ENCODE data around the gene MIS18BP1. TPM values are rescaled to one million over a fixed set of nuclear protein-coding genes. Genes with fewer than 3 reads are reported as not detected.
"Not testable (repeated sequence)": the region's sequence is repeated elsewhere in the genome, so short reads cannot be mapped to it uniquely, and the experiment has no call there.

The MIS18BP1 gene
- total RNA-seq, result 10 to 100 TPM; 25.2 to 28.2 TPM
- 28.7 TPM for polyA plus RNA-seq

DNA sequence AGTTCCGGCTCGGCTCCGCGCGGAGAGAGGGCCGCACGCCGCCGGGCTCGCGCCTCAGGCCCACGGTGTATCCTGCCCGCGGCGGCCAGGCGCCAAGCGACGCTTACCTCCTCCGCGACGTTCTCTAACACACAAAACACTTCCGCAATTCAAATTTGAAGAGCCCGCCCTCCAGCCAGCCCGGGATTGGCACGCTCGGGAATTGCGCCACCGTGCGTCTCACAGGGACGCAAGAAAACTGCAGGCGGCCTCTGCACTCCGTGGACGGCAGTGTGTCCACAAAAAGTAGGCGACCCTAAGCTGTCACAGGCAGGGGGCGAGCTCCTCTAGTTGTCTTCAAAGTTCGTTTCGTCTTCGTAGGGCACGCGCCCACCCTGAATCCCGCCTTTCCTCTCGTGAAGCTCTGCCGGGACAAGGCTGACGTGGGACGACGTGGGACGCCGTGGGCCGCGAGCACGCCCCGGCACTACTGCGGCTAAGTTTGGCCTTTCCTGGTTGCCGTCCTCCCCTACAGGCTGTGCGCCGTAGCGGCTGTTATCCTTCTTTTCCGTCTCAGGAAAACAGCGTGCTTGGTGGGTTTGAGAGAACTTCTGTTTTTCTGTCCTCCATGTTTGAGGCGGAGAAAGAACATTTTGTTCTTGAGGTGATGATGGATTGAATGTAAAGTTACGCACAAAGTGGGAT lies at the start of gene MIS18BP1:
TSS of gene MIS18BP1 (minus strand) at position 133 of the 684 bp plus-strand sequence. CDS start 5,916 bp downstream, outside the sequence.
- H3K4me1 ChIP-seq (ENCODE audit: insufficient read depth, low read length), result peaks cover 28% of the 10 kb centered on the region
- Mint-ChIP-seq H3K9me3 (peaks cover 8 to 20% (median 11%) of the 10 kb centered on the region in 5 donors), H3K27me3 (no peaks in the 10 kb centered on the region), H3K4me1 (peaks cover 23 to 28% (median 27%) of the 10 kb centered on the region in 3 donors), H3K36me3 (peaks cover 0 to 8% (median 4%) of the 10 kb centered on the region in 3 donors), H3K27ac (peak within 1 kb of the TSS; percentile 90 to 99 (median 96)), H3K4me3 (peak within 1 kb of the TSS; percentile 91 to 98 (median 95))
- H3K36me3 ChIP-seq (ENCODE audit: insufficient read depth, low read length), result no peaks in the 10 kb centered on the region
- DNase-seq, result peak; percentile 90 to 95 (median 94)
- H3K27ac ChIP-seq (ENCODE audit: low read depth, low read length), result peak within 1 kb of the TSS; percentile 81
- H3K9me3 ChIP-seq (ENCODE audit: low read length), result peaks cover 8% of the 10 kb centered on the region
- H3K27me3 ChIP-seq (ENCODE audit: insufficient read depth, low read length, poor library complexity, severe bottlenecking), result no peaks in the 10 kb centered on the region
- CTCF ChIA-PET, result interaction anchor here (0.6 to 2.8 kb wide), 20 partner anchors 8 to 356 kb away, joined by 3 to 13 read pairs (median 4); partner anchors contain the start of genes FANCM, FKBP3, KLHL28 and TOGARAM1
- POLR2A ChIA-PET, result interaction anchor here (1.7 kb wide), 1 partner anchor 291 kb away, joined by 6 read pairs; the partner anchor contains the start of genes KLHL28 and TOGARAM1
- H3K4me3 ChIP-seq (ENCODE audit: low read length), result peak within 1 kb of the TSS; percentile 61

DNA sequence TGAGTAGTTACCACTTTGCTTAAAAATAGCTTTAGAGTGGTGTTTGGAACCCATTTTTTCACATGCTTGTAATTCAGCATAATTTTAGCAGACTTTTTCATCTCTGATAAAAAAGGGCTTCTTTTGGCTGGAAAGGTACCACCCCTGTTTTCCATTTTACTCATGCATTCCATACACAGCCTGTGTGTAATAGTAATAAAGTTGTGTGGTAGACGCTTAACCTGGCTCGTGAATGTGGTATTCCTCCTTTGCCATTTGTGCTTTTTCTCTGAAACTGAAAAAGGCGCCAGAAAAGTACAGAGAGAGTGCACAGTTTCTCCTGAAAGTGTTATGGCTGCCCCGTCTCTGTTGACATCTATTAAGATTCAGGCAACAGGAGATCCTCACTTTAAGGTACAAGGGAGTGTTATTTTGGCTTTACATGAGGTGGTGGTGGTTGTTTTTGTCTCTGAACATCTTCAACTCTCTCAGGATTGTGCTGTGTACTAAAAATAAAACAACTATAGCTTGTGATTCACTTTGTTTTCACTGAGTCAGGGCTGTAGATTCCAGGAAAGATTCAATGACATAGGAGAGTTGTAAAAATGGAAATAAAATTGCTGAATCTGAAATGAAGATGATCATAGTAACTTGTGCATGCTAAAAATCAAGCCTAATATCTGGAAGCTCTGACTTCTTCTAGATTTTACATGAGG lies 45.6 kb upstream of the MIS18BP1 start:
- H3K4me1 ChIP-seq (ENCODE audit: insufficient read depth, low read length), result no peaks in the 10 kb centered on the region
- no peak overlapping the region for H3K4me3 Mint-ChIP-seq
- H3K27ac ChIP-seq (ENCODE audit: low read depth, low read length), result no peak overlapping the region
- H3K9me3 ChIP-seq (ENCODE audit: low read length), result no peaks in the 10 kb centered on the region
- peaks cover 0 to under 1% of the 10 kb centered on the region in 2 donors for H3K27me3 Mint-ChIP-seq
- H3K36me3 ChIP-seq (ENCODE audit: insufficient read depth, low read length), result no peaks in the 10 kb centered on the region
- H3K4me3 ChIP-seq (ENCODE audit: low read length), result no peak overlapping the region
- H3K27me3 ChIP-seq (ENCODE audit: insufficient read depth, low read length, poor library complexity, severe bottlenecking), result no peaks in the 10 kb centered on the region
- H3K4me1 Mint-ChIP-seq, result no peaks in the 10 kb centered on the region
- peaks cover 0 to 6% (median 0%) of the 10 kb centered on the region in 5 donors for H3K9me3 Mint-ChIP-seq
- ChIA-PET CTCF (no interaction called here), POLR2A (no interaction called here)
- no peak for DNase-seq
- H3K36me3 Mint-ChIP-seq, result no peaks in the 10 kb centered on the region
- no peak overlapping the region for H3K27ac Mint-ChIP-seq

DNA sequence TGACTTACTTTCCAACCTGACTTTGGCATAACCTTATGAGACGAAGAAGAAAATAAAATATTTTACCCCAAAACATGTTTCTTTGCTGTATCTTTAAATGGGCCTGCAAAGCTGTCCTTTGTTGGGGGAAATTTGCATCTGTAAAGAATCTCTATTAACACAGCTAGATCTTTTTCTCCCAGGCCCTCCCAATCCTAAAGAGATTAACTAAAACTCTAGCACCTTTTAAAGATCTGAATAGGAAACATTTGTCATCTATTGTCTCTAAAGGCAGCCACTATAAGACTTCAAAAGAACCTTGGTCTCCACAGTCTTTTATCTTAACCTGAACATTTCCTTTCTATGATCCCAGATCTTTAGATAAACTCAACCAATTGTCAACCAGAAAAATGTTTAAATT lies 41.8 kb upstream of the MIS18BP1 start:
- H3K4me3 Mint-ChIP-seq; H3K27ac Mint-ChIP-seq; H3K36me3 Mint-ChIP-seq; H3K4me3 ChIP-seq (ENCODE audit: low read length); H3K9me3 Mint-ChIP-seq; H3K4me1 ChIP-seq (ENCODE audit: insufficient read depth, low read length); H3K36me3 ChIP-seq (ENCODE audit: insufficient read depth, low read length); H3K27me3 ChIP-seq (ENCODE audit: insufficient read depth, low read length, poor library complexity, severe bottlenecking); POLR2A ChIA-PET; H3K27ac ChIP-seq (ENCODE audit: low read depth, low read length); DNase-seq; CTCF ChIA-PET; H3K9me3 ChIP-seq (ENCODE audit: low read length); H3K4me1 Mint-ChIP-seq: not testable (repeated sequence)
- peaks cover 2 to 11% of the 10 kb centered on the region in 2 donors for H3K27me3 Mint-ChIP-seq

DNA sequence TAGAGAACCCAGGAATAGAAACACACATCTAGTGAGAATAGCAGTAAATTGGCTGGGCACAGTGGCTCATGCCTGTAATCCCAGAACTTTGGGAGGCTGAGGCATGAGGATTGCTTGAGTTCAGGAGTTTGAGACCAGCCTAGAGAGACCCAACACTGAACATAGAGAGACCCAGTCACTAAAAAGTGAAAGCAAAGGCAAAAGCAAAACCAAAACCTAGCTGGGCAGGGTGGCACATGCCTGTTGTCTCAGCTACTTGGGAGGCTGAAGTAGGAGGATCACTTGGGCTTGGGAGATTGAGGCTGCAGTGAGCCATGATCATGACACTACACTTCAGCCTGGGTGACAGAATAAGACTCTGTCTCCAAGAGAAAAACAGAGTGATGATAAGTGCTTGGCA lies 37.5 kb upstream of the MIS18BP1 start:
- Histone ChIP-seq H3K27me3 (ENCODE audit: insufficient read depth, low read length, poor library complexity, severe bottlenecking) (no peaks in the 10 kb centered on the region), H3K4me3 (ENCODE audit: low read length) (no peak overlapping the region), H3K9me3 (ENCODE audit: low read length) (no peaks in the 10 kb centered on the region), H3K27ac (ENCODE audit: low read depth, low read length) (no peak overlapping the region), H3K4me1 (ENCODE audit: insufficient read depth, low read length) (no peaks in the 10 kb centered on the region), H3K36me3 (ENCODE audit: insufficient read depth, low read length) (no peaks in the 10 kb centered on the region)
- Mint-ChIP-seq H3K36me3 (peaks cover 0 to 2% (median 0%) of the 10 kb centered on the region in 3 donors), H3K9me3 (peaks cover 0 to 4% (median 0%) of the 10 kb centered on the region in 5 donors), H3K27me3 (peaks cover 9 to 28% of the 10 kb centered on the region in 2 donors), H3K4me3 (no peak overlapping the region), H3K27ac (no peak overlapping the region), H3K4me1 (no peaks in the 10 kb centered on the region)
- no peak for DNase-seq
- POLR2A ChIA-PET, result no interaction called here
- CTCF ChIA-PET, result interaction anchor here (1.7 kb wide), 1 partner anchor 22 kb away, joined by 4 read pairs; no protein-coding TSS in a partner anchor

DNA sequence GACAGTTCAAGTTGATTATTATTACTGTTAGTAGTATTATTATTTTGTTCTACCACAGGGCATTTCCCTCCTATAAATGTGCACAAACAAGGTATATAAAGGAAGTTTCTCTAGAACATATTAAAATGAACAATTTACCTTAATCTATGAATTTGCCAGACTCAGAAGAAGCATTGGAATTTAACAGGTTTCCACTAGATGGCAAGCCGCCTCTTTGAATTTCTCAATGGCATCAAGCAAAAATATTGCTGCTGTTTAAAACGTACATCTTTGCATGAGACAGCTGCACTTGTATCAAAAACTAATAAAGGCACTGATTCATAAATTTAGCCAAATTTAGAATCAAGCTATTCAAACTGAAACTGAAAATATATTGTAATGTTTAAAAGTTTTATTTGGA lies 34.6 kb upstream of the MIS18BP1 start:
- CTCF ChIA-PET, result no interaction called here
- Histone ChIP-seq H3K36me3 (ENCODE audit: insufficient read depth, low read length) (no peaks in the 10 kb centered on the region), H3K4me3 (ENCODE audit: low read length) (no peak overlapping the region), H3K9me3 (ENCODE audit: low read length) (no peaks in the 10 kb centered on the region), H3K27me3 (ENCODE audit: insufficient read depth, low read length, poor library complexity, severe bottlenecking) (no peaks in the 10 kb centered on the region), H3K4me1 (ENCODE audit: insufficient read depth, low read length) (no peaks in the 10 kb centered on the region), H3K27ac (ENCODE audit: low read depth, low read length) (no peak overlapping the region)
- POLR2A ChIA-PET, result no interaction called here
- Mint-ChIP-seq H3K36me3 (peaks cover 0 to 2% (median 0%) of the 10 kb centered on the region in 3 donors), H3K4me3 (no peak overlapping the region), H3K27ac (no peak overlapping the region), H3K4me1 (no peaks in the 10 kb centered on the region), H3K9me3 (peaks cover 0 to 5% (median 4%) of the 10 kb centered on the region in 5 donors), H3K27me3 (peaks cover 9 to 40% of the 10 kb centered on the region in 2 donors)
- no peak for DNase-seq

DNA sequence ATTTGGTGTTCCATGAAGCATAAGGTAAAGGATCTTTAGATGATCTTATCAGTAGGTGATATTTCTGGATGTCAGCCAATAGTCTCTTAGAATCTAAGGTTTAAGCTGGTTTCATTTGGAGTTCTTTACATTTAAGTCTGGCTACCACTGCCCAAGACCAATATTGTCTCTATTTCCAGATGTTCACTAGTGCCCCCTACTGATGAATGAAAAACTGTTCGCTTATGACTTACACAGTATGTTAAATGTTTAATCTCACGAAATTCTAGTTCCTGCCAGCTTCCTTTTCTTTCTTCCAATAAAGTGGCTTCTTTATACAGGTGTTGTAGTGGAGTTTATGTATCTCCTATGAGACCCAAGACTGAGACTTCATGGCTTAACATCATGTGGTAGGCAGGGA lies 31.8 kb upstream of the MIS18BP1 start:
- H3K27me3 Mint-ChIP-seq, result peaks cover 18 to 36% of the 10 kb centered on the region in 2 donors
- H3K27ac ChIP-seq (ENCODE audit: low read depth, low read length), result no peak overlapping the region
- no peak overlapping the region for H3K27ac Mint-ChIP-seq
- H3K4me1 ChIP-seq (ENCODE audit: insufficient read depth, low read length), result no peaks in the 10 kb centered on the region
- no peak overlapping the region for H3K4me3 ChIP-seq (ENCODE audit: low read length)
- H3K36me3 ChIP-seq (ENCODE audit: insufficient read depth, low read length), result no peaks in the 10 kb centered on the region
- H3K4me1 Mint-ChIP-seq, result no peaks in the 10 kb centered on the region
- no peak for DNase-seq
- no peaks in the 10 kb centered on the region for H3K27me3 ChIP-seq (ENCODE audit: insufficient read depth, low read length, poor library complexity, severe bottlenecking)
- H3K9me3 ChIP-seq (ENCODE audit: low read length), result no peaks in the 10 kb centered on the region
- POLR2A ChIA-PET, result no interaction called here
- H3K9me3 Mint-ChIP-seq, result peaks cover 15 to 25% (median 22%) of the 10 kb centered on the region in 5 donors
- peaks cover 0 to 13% (median 2%) of the 10 kb centered on the region in 3 donors for H3K36me3 Mint-ChIP-seq
- CTCF ChIA-PET, result no interaction called here
- no peak overlapping the region for H3K4me3 Mint-ChIP-seq

DNA sequence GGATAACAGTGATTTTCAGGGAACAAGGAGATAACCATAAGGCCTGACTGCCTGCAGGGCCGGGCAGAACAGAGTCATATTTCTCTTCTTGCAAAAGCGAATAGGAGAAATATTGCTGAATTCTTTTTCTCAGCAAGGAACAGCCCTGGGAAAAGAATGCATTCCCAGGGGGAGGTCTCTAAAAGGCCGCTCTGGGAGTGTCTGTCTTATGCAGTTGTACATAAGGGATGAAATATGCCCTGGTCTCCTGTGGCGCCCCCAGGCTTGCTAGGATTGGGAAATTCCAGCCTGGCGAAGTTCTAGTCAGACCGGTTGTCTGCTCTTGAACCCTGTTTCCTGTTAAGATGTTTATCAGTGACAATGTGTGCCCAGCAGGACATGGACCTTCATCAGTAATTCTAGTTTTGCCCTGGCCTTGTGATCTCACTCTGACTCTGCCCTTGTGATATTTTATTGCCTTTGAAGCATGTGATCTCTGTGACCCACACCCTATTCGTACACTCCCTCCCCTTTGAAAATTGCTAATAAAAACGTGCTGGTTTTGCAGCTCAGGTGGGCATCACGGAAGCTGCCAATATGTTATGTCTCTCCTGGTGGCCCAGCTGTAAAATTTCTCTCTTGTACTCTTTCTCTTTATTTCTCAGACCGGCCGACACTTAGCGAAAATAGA lies 28.9 kb upstream of the MIS18BP1 start:
- H3K36me3 Mint-ChIP-seq, result peaks cover 0 to 17% (median 2%) of the 10 kb centered on the region in 3 donors
- CTCF ChIA-PET; H3K9me3 ChIP-seq (ENCODE audit: low read length); H3K27ac Mint-ChIP-seq; H3K27me3 ChIP-seq (ENCODE audit: insufficient read depth, low read length, poor library complexity, severe bottlenecking); H3K4me3 Mint-ChIP-seq; H3K4me1 Mint-ChIP-seq; POLR2A ChIA-PET; H3K4me3 ChIP-seq (ENCODE audit: low read length); H3K27ac ChIP-seq (ENCODE audit: low read depth, low read length); H3K36me3 ChIP-seq (ENCODE audit: insufficient read depth, low read length); DNase-seq; H3K4me1 ChIP-seq (ENCODE audit: insufficient read depth, low read length): not testable (repeated sequence)
- peaks cover 15 to 25% (median 22%) of the 10 kb centered on the region in 5 donors for H3K9me3 Mint-ChIP-seq
- peaks cover 16 to 34% of the 10 kb centered on the region in 2 donors for H3K27me3 Mint-ChIP-seq

Measured in CD8-positive, alpha-beta memory T cell (primary cell).